Stomach (tissue), 9 donors: ENCODE results near the gene LHFPL2. TPM values are rescaled to one million over a fixed set of nuclear protein-coding genes. Genes with fewer than 3 reads are reported as not detected.
A peak's percentile ranks its signal among the peaks of the same experiment; 100 is the strongest.
"Not testable (repeated sequence)": the region's sequence is repeated elsewhere in the genome, so short reads cannot be mapped to it uniquely, and the experiment has no call there.

Source experiments
- DNase-seq, 2 donors: peaks; one replicate each; pipeline versions ENCODE4 v3.0.0 to v3.0.0-alpha.2; 2013 to 2019
- H3K27ac ChIP-seq, 5 donors: fragments of 200-600 bp in 4 of 5; sonication (generic) in 4 of 5; one replicate each; pipeline ENCODE4 v1.5.1; 2013 to 2019; ENCODE audit warnings: mild to moderate bottlenecking in 1 of 5, moderate library complexity in 1 of 5
- H3K27me3 ChIP-seq, 3 donors: fragments of 200-600 bp; sonication (generic); one replicate each; pipeline ENCODE4 v1.5.1; 2017 to 2019; ENCODE audit warnings: mixed run types in 1 of 3
- H3K36me3 ChIP-seq, 4 donors: fragments of 200-600 bp; sonication (generic); 1 replicate in 3 of 4; 2 replicates in 1 of 4; pipeline ENCODE4 v1.5.1; 2016 to 2019
- H3K4me1 ChIP-seq, 4 donors: fragments of 200-600 bp; sonication (generic); one replicate each; pipeline ENCODE4 v1.5.1; 2016 to 2019
- H3K4me3 ChIP-seq, 4 donors: fragments of 200-600 bp; sonication (generic) in 3 of 4; one replicate each; pipeline ENCODE4 v1.5.1; 2016 to 2019; ENCODE audit warnings: mild to moderate bottlenecking in 1 of 4
- H3K9me3 ChIP-seq, 4 donors: fragments of 200-600 bp; sonication (generic); one replicate each; pipeline ENCODE4 v1.5.1; 2016 to 2019
- EP300 ChIP-seq: sonication (generic); formaldehyde crosslinking; IDR thresholded peaks from one replicate; pipeline ENCODE4 v1.6.1; 2017; ENCODE audit warnings: antibody characterized with exemption
- POLR2A ChIP-seq, 4 donors: fragments of 450-650 bp; IDR thresholded peaks; one replicate each; pipeline ENCODE4 v1.6.1; 2016; ENCODE audit warnings: antibody characterized with exemption in 4 of 4, control low read depth in 2 of 4, mild to moderate bottlenecking in 1 of 4, moderate library complexity in 1 of 4
- POLR2AphosphoS5 ChIP-seq, 3 donors: sonication (generic); formaldehyde crosslinking; IDR thresholded peaks; one replicate each; pipeline ENCODE4 v1.6.1; 2016; ENCODE audit warnings: antibody characterized with exemption in 3 of 3
- WGBS, 5 donors: extraction: QIAGEN DNeasy Blood & Tissue Kit in 3 of 5; methylation state at CpG; one replicate each; pipeline versions ENCODE4 v1.1.5 to v1.1.7; 2013 to 2018; 5-methylcytosine and 5-hydroxymethylcytosine counted together
- intact Hi-C: fragments of 100-400 bp; cut with DNase I; formaldehyde crosslinking; loops from one replicate; pipeline ENCODE4 v1.15.1; 2023; ENCODE audit warnings: low total_unique reads
- polyA plus RNA-seq, 3 donors: library from polyadenylated mRNA; stranded (reverse); fragments of 200-250 nt; gene quantifications; one replicate each; pipeline ENCODE4 v1.2.3, GENCODE V29; 2013
- total RNA-seq, 5 donors: library from RNA; depleted of rRNA; stranded (reverse); fragments of >200 nt; gene quantifications; one replicate each; pipeline versions ENCODE4 v1.1.0 to v1.2.3, GENCODE V29; 2014 to 2016
- TF ChIP-seq, protein P1 (sequence below), 7 experiments: fragments of 450-650 bp in 4 of 7; fragments of 200-600 bp in 3 of 7; sonication (generic) in 3 of 7; IDR thresholded peaks; one replicate each; pipeline ENCODE4 v1.5.1; 2016 to 2019; ENCODE audit warnings: antibody characterized with exemption in 7 of 7, control low read depth in 2 of 7, mild to moderate bottlenecking in 1 of 7
- donor health status: healthy with polysubstance abuse.
- donor health status: Bipolar disorder and iron deficiency.
- donor health status: healthy.

LHFPL2 gene
- total and polyA plus RNA-seq, 8 donors = 3.7 to 53.6 (median 24.3) TPM

- intact Hi-C loops = no loop called here
- no peak for DNase-seq
- peaks cover 0 to 6% (median 3%) of the 10 kb centered on the region in 4 donors for H3K9me3 ChIP-seq
- H3K4me3 ChIP-seq = no peak overlapping the region
- H3K27me3 ChIP-seq = no peaks in the 10 kb centered on the region
- peaks cover 0 to 61% (median 35%) of the 10 kb centered on the region in 4 donors for H3K4me1 ChIP-seq
- 73 to 89% (median 77%) methylated on average over 4 of the region's 4 CpGs for WGBS, 5 donors
- H3K36me3 ChIP-seq = peaks cover 0 to 16% (median 11%) of the 10 kb centered on the region in 4 donors
- H3K27ac ChIP-seq = peak overlapping the region in 2 of 5 donors; percentile 29 to 57
- TF ChIP-seq, protein P1, sequence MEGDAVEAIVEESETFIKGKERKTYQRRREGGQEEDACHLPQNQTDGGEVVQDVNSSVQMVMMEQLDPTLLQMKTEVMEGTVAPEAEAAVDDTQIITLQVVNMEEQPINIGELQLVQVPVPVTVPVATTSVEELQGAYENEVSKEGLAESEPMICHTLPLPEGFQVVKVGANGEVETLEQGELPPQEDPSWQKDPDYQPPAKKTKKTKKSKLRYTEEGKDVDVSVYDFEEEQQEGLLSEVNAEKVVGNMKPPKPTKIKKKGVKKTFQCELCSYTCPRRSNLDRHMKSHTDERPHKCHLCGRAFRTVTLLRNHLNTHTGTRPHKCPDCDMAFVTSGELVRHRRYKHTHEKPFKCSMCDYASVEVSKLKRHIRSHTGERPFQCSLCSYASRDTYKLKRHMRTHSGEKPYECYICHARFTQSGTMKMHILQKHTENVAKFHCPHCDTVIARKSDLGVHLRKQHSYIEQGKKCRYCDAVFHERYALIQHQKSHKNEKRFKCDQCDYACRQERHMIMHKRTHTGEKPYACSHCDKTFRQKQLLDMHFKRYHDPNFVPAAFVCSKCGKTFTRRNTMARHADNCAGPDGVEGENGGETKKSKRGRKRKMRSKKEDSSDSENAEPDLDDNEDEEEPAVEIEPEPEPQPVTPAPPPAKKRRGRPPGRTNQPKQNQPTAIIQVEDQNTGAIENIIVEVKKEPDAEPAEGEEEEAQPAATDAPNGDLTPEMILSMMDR (IDR thresholded peaks at IDR 0.05) = no peak
- TF ChIP-seq POLR2A (IDR thresholded peaks at IDR 0.05) = no peak
- no peak for TF ChIP-seq POLR2AphosphoS5 (IDR thresholded peaks at IDR 0.05)
- TF ChIP-seq EP300 = no peak
Observed at GRCh38 chr5:78624992-78625391, 23.6 kb downstream of the LHFPL2 start.

DNA sequence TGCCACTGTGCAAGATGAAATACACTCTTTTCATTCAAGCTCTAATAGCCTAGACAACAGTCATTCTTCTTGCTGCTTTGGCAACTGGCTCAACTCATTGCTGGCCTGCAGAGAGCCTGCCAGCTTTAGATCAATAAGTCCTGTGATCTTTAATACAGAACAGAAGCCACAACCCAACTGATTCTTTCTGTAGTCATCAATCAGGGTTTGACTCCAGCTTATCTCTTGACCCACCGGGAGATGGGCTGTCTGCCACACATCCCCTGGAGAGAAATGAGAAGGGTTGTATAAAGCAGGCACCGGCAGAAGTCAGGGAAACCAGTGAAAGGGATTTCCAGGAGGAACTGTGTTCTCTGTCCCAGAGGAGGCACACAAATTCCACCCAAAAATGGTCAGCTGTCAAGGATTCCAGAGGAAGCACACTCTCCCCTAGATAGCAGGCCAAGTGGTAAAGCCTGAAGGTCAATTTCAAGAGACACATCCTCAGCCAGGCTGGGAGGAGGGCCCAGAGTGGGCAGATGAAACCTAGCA lies 24.5 kb downstream of the LHFPL2 start:
- H3K4me3 ChIP-seq = no peak overlapping the region
- peaks cover 0 to 57% (median 32%) of the 10 kb centered on the region in 4 donors for H3K4me1 ChIP-seq
- no peaks in the 10 kb centered on the region for H3K27me3 ChIP-seq
- peak overlapping the region in 1 of 5 donors; percentile 34 for H3K27ac ChIP-seq
- no peak for DNase-seq
- H3K36me3 ChIP-seq = peaks cover 0 to 11% (median 7%) of the 10 kb centered on the region in 4 donors
- WGBS, 5 donors = 33 to 63% (median 48%) methylated on average over 2 of the region's 2 CpGs
- intact Hi-C loops = no loop called here
- peaks cover 0 to 6% (median 3%) of the 10 kb centered on the region in 4 donors for H3K9me3 ChIP-seq
- TF ChIP-seq EP300 (no peak), POLR2AphosphoS5 (IDR thresholded peaks at IDR 0.05) (no peak), POLR2A (IDR thresholded peaks at IDR 0.05) (no peak)
- TF ChIP-seq, protein P1 (IDR thresholded peaks at IDR 0.05) = no peak

DNA sequence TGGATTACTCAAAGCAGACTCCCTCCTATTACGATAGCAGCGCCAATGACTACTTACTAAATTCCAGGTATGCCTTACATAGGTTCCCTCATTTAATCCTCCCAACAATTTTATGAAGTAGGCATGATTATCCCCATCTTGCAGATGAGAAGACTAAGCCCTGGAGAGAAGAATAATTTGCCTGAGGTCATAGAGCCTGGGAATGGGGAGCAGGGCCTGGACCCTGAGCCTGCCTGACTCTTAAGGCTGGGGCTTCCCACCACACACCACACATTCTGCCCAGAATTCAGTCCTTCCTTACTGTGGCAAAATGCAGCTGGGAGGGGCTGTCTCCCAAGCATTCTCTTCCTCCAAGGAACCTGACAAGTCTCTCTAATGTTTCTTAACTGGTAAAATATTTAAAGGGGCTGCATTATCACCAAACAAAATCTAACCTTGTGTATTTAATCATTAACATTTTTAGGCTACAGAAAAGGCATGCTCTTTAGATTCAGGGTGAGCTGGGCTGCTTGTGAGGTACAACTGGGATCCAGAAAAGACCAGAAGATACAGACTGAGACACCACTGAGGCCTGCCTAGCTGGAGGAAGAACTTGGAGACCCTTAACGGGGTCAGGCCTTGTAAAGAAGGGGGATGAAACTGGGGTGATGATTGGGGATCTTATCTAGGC lies 26.1 kb downstream of the LHFPL2 start:
- DNase-seq = no peak
- 85 to 90% (median 87%) methylated on average over 3 of the region's 3 CpGs for WGBS, 5 donors
- peaks cover 0 to 6% (median 3%) of the 10 kb centered on the region in 4 donors for H3K9me3 ChIP-seq
- H3K27me3 ChIP-seq = no peaks in the 10 kb centered on the region
- peaks cover 0 to 17% (median 14%) of the 10 kb centered on the region in 4 donors for H3K36me3 ChIP-seq
- TF ChIP-seq EP300 (no peak), POLR2A (IDR thresholded peaks at IDR 0.05) (no peak), POLR2AphosphoS5 (IDR thresholded peaks at IDR 0.05) (no peak)
- TF ChIP-seq, protein P1 (IDR thresholded peaks at IDR 0.05) = no peak
- intact Hi-C loops = no loop called here
- H3K27ac ChIP-seq = no peak overlapping the region
- peaks cover 0 to 46% (median 22%) of the 10 kb centered on the region in 4 donors for H3K4me1 ChIP-seq
- no peak overlapping the region for H3K4me3 ChIP-seq

GRCh38 chr5:78621291-78621738 lies 27.3 kb downstream of the LHFPL2 start:
- WGBS, 5 donors = 39 to 74% (median 54%) methylated on average over 3 of the region's 3 CpGs
- Histone ChIP-seq H3K4me1 (peaks cover 0 to 35% (median 16%) of the 10 kb centered on the region in 4 donors), H3K36me3 (peaks cover 0 to 14% (median 13%) of the 10 kb centered on the region in 4 donors), H3K27me3 (no peaks in the 10 kb centered on the region), H3K9me3 (peaks cover 0 to 6% (median 3%) of the 10 kb centered on the region in 4 donors), H3K4me3 (no peak overlapping the region), H3K27ac (no peak overlapping the region)
- DNase-seq = no peak
- intact Hi-C loops = no loop called here
- TF ChIP-seq, protein P1 (IDR thresholded peaks at IDR 0.05) = no peak
- TF ChIP-seq POLR2AphosphoS5 (IDR thresholded peaks at IDR 0.05) (no peak), POLR2A (IDR thresholded peaks at IDR 0.05) (no peak), EP300 (no peak)

DNA sequence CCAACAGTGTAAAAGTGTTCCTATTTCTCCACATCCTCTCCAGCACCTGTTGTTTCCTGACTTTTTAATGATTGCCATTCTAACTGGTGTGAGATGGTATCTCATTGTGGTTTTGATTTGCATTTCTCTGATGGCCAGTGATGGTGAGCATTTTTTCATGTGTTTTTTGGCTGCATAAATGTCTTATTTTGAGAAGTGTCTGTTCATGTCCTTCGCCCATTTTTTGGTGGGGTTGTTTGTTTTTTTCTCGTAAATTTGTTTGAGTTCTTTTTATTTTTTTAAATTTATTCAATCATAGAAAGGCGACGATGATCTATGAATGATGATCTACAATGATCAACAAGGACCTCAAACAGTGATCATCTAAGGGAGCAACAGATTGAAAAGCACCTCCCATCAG lies 28.5 kb downstream of the LHFPL2 start:
- H3K9me3 ChIP-seq, H3K27me3 ChIP-seq, H3K4me3 ChIP-seq, DNase-seq, intact Hi-C loops, H3K27ac ChIP-seq: not testable (repeated sequence)
- Histone ChIP-seq H3K36me3 (peaks cover 0 to 14% (median 10%) of the 10 kb centered on the region in 4 donors), H3K4me1 (peaks cover 0 to 29% (median 7%) of the 10 kb centered on the region in 4 donors)
- WGBS, 5 donors = 95 to 99% (median 96%) methylated on average over 4 of the region's 4 CpGs
